ENCODE measurements around the gene NUDT19. TPM values are rescaled to one million over a fixed set of nuclear protein-coding genes. Genes with fewer than 3 reads are reported as not detected.
"Not testable (repeated sequence)": the region's sequence is repeated elsewhere in the genome, so short reads cannot be mapped to it uniquely, and the experiment has no call there.

The NUDT19 gene
- polyA plus RNA-seq, 1 experiment: 4.7 TPM

DNA sequence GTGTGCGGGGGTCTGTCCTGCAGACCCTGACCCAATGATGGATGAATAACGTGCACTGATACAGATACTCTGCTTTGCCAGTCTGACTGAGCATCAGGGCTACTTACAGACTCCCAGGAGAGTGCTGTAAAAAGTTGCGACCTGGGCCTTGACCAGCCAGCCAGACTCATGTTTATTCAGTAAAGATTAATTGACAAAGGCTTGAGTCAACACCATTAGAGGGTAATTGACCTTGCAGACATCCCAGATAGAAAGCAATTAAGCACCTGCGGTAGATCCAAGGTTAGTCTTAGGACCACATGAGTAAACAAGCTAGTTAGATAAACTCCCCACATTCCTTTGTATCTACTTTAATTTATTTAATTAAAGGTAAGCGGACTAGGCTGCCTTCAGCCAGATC lies 10.4 kb downstream of the NUDT19 start:
- no peaks in the 10 kb centered on the region for H3K27me3 ChIP-seq (ENCODE audit: control insufficient read depth, insufficient read depth, low read length)
- ChIA-PET CTCF (interaction anchor here (0.7 kb wide), 1 partner anchor 88 kb away, joined by 3 read pairs; no protein-coding TSS in a partner anchor), POLR2A (no interaction called here)
- no peak for TF ChIP-seq CTCF (IDR thresholded peaks at IDR 0.05; ENCODE audit: insufficient read depth, low read depth, low read length)
- H3K4me3 ChIP-seq (ENCODE audit: low read depth, low read length): no peak overlapping the region
- peaks cover 3% of the 10 kb centered on the region; the same call in 1 of the 2 replicates for H3K36me3 ChIP-seq (ENCODE audit: control insufficient read depth, insufficient read depth, low read length)
- DNase-seq (ENCODE audit: low read depth): no peak

DNA sequence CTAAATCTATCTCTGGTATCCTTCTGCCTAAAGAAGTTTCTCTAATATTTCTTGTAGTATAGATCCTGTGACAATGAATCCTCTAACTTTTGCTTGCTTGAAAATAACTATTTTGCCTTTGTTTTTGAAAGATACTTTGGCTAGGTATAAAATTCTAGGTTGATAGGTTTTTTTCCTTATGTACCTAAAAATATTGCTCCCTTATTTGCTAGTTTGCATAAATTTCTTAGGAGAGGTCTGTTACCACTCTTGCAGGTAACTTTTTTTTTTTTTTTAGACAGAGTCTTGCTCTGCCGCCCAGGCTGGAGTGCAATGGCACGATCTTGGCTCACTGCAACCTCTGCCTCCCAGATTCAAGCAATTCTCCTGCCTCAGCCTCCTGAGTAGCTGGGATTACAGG lies 12.4 kb downstream of the NUDT19 start:
- CTCF ChIA-PET; H3K27me3 ChIP-seq (ENCODE audit: control insufficient read depth, insufficient read depth, low read length); POLR2A ChIA-PET; DNase-seq (ENCODE audit: low read depth); H3K4me3 ChIP-seq (ENCODE audit: low read depth, low read length); H3K36me3 ChIP-seq (ENCODE audit: control insufficient read depth, insufficient read depth, low read length): not testable (repeated sequence)

DNA sequence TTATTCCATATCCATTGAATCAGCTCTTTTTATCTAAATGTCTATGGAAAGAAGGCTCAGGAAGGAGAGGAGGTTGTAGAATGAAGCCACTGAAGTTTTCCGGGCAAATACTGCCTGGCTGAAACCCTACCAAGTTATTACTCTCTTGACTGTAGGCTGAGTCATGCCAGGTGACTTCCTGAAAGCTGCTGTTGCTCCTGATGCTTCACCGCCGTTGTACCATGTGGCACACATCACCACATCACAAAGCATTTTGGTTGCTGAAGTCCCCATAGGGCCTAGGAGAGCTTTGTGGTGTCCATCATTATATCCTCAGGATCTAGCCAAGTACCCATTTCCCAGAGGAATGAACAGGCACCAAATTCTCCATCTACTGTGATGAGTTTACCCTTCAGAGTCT lies 16.8 kb downstream of the NUDT19 start:
- no peak for DNase-seq (ENCODE audit: low read depth)
- POLR2A ChIA-PET: no interaction called here
- CTCF ChIA-PET: interaction anchor here (0.6 kb wide), 1 partner anchor 9 kb away, joined by 3 read pairs; no protein-coding TSS in a partner anchor
- no peak overlapping the region for H3K4me3 ChIP-seq (ENCODE audit: low read depth, low read length)
- H3K36me3 ChIP-seq (ENCODE audit: control insufficient read depth, insufficient read depth, low read length): peaks cover 1% of the 10 kb centered on the region
- H3K27me3 ChIP-seq (ENCODE audit: control insufficient read depth, insufficient read depth, low read length): no peaks in the 10 kb centered on the region
- TF ChIP-seq CTCF (IDR thresholded peaks at IDR 0.05; ENCODE audit: insufficient read depth, low read depth, low read length): no peak

DNA sequence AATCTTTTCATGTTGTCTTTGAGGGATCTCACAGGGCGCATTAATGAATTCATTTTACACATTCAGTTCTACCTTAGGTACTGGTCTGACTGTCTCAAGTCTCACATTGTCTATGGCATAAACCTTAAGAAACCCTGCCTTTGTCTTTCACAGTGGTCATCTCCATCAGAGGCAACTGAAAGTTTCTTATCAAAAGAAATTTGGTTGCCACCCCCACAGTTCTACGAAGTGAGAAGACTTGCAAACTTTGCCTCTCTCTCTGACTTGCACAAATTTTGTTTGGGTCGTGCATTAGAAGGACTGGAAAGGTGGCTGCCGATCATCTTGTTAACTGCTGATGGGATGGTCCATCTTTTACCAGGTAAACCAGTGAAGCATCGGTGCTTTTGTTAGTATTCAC lies 17.4 kb downstream of the NUDT19 start:
- CTCF ChIA-PET: no interaction called here
- Histone ChIP-seq H3K36me3 (ENCODE audit: control insufficient read depth, insufficient read depth, low read length) (peaks cover 1% of the 10 kb centered on the region), H3K4me3 (ENCODE audit: low read depth, low read length) (no peak overlapping the region), H3K27me3 (ENCODE audit: control insufficient read depth, insufficient read depth, low read length) (no peaks in the 10 kb centered on the region)
- no peak for TF ChIP-seq CTCF (IDR thresholded peaks at IDR 0.05; ENCODE audit: insufficient read depth, low read depth, low read length)
- POLR2A ChIA-PET: no interaction called here
- DNase-seq (ENCODE audit: low read depth): no peak

DNA sequence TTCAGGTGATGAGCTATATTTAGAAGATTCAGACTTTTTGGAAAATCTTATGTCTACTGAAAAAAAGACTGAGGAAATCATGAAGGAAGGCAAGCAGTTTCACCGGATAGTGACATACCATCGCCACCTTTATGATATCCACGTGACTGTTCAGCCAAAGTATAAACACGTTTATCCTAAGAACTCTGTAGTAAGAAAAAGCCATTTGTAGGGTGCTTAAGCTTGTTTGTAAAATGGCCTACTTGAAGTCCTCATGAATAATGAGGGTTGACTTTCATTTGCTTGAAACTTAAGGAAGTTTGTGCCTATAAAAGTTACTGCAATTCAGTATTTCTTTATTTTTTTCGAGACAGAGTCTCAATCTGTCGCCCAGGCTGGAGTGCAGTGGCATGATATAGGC lies 20.1 kb downstream of the NUDT19 start:
- CTCF ChIA-PET: interaction anchor here (0.9 kb wide), 1 partner anchor 22 kb away, joined by 3 read pairs; no protein-coding TSS in a partner anchor
- no peak overlapping the region for H3K4me3 ChIP-seq (ENCODE audit: low read depth, low read length)
- peaks cover 1% of the 10 kb centered on the region for H3K36me3 ChIP-seq (ENCODE audit: control insufficient read depth, insufficient read depth, low read length)
- POLR2A ChIA-PET: no interaction called here
- no peak for TF ChIP-seq CTCF (IDR thresholded peaks at IDR 0.05; ENCODE audit: insufficient read depth, low read depth, low read length)
- H3K27me3 ChIP-seq (ENCODE audit: control insufficient read depth, insufficient read depth, low read length): no peaks in the 10 kb centered on the region
- DNase-seq (ENCODE audit: low read depth): no peak

DNA sequence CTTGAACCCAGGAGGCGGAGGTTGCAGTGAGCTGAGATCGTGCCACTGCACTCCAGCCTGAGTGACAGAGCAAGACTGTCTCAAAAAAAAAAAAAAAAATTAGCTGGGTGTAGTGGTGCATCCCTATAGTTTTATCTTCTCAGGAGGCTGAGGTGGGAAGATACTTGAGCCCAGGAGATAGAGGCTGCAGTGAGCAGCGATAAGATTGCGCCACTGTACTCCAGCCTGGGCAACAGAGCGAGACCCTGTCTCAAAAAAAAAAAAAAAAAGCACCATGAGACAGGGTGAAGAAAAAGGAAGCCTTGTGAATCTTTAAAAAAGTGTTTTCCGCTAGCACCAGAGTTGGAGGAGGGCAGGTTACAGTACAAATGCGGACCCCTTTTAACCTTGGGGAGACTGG lies 24.6 kb downstream of the NUDT19 start:
- DNase-seq (ENCODE audit: low read depth); CTCF ChIA-PET; H3K4me3 ChIP-seq (ENCODE audit: low read depth, low read length); H3K36me3 ChIP-seq (ENCODE audit: control insufficient read depth, insufficient read depth, low read length); POLR2A ChIA-PET; H3K27me3 ChIP-seq (ENCODE audit: control insufficient read depth, insufficient read depth, low read length): not testable (repeated sequence)
